G401.6 (cell line): ENCODE data around the gene PCBP3.
"Not testable (repeated sequence)": the region's sequence is repeated elsewhere in the genome, so short reads cannot be mapped to it uniquely, and the experiment has no call there.

ENCODE experiments used
- FAIRE-seq: peaks from 2 replicates; lab custom pipeline; 2012; peaks lifted over from hg19 to GRCh38; lab: Jason Lieb, UNC

Gene PCBP3

DNA sequence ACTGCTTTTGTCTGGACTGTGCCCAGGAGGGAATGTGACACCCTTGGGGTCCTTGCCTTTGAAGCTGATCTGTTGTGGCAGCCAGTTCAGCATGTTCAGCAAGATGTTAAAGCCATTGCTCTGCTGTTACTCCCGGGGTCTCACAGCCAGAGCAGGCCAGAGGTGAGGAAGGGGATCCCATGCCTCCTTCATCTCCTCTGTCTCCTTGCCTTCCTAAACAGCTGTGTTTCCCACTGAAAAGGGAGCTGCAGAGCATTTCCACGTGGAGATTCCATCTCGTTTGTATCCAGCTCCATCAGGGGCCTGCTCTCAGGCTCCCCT, 202.2 kb downstream of the PCBP3 start:
- FAIRE-seq: no peak

DNA sequence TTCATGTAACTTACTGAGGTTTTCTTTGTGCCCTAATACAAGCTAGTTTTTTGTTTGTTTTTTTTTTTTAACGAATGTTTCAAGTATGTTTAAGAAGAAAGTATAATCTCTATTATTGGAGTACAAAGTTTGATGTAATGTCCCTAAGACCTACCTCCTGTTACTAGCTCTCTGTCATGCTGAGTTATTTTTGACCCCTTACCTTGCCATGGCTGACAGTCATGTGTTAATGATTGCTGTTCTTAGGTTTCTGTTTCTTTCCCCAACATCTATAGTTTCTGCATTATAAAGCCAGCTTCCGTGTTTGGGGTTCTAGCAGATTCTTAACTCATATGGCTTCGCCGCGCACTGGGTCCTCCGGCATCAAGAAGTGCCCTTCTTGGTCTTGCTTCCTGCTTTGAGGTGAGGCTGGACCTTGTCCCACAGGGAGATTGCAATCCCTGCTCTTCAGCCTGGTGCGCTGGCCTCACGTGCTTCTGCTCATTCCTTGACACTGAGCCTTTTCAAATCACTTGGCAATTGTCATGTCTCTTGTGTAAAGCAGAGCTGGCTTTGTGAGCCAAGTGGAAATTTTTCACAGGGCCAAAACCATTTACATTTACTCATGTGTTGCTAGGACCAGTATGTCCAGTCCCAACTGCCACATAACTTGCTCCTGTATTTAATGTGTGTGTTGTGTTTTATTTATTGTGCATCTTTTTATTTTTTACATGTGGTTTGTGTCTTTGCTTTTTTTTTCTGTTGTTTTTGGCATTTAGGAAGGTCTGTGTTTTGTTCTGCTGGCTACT, 203.0 kb downstream of the PCBP3 start:
- FAIRE-seq: no peak

DNA sequence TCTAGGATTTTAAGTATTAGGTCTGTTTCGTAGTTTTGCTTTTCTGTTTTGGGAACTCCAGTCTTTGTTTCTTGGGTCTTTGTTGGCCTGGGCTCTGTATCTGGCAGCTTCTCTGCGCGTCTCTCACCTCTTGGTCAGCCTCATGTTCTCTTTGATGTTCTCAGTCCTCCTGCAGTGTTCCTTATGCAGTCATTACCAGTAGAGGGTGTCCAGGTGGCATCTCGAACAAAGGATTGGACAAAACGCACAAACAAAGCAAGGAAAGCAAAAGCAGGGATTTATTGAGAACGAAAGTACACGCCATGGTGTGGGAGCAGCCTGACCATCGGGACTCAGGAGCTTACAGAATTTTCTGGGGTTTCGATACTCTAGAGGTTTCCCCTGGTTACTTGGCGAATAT, 204.3 kb downstream of the PCBP3 start:
- no peak for FAIRE-seq

GRCh38 chr21:45848331-45848730, 204.8 kb downstream of the PCBP3 start:
- no peak for FAIRE-seq

GRCh38 chr21:45848805-45849204, 205.3 kb downstream of the PCBP3 start:
- no peak for FAIRE-seq

DNA sequence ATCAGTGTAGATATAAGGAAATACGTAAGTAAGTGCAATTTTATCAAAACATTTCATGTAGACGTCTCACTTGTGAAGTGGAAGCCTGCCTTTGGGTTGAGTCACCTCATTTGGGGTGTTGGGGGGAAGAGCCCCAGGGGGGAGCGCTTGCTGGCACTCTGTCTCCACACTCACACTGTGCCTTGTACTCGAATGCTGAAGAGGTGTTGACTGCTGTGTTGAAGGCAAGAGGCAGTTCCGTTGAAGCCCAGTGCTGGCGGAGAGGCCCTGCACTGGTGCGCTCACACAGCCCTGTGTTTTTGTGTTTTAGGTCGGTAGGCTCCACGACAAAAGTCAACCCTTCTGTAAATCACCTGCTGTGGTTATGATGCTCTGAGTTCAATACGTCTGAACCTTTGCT, 206.1 kb downstream of the PCBP3 start:
- no peak for FAIRE-seq

GRCh38 chr21:45850181-45850580, 206.7 kb downstream of the PCBP3 start:
- no peak for FAIRE-seq

- FAIRE-seq: not testable (repeated sequence)
Observed at GRCh38 chr21:45852386-45852785, 208.9 kb downstream of the PCBP3 start.

GRCh38 chr21:45852886-45853400, 209.4 kb downstream of the PCBP3 start:
- no peak for FAIRE-seq

- FAIRE-seq: no peak
Observed at GRCh38 chr21:45853703-45854342, 210.3 kb downstream of the PCBP3 start.

DNA sequence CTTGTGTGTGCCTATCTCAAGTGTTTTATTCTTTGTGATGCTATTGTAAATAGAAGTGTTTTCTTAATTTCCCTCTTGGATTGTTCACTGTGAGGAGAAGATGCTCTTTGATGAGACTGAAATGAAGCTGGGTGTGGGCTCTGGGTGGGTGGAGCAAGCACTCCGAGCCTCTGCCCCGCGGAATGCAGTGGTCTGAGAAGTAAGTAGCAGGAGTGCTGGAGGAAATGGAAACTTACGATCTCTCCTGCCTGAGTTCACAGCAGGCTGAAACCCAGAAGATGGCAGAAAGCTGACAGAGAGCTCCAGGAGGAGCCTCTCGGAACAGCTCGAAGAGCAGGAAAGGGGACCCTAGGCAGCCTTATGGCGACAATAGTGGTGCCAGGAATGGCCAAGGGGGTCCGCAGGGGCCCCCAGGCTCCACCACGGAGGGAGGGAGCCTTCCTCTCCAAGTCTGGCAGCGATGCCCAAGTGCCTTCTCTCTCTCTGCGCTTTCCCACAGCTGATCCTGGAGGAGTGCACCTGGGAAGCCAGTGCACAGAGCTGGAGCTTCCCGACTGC, 211.2 kb downstream of the PCBP3 start:
- FAIRE-seq: no peak

- FAIRE-seq: no peak
Observed at GRCh38 chr21:45855248-45855811, 211.8 kb downstream of the PCBP3 start.

GRCh38 chr21:45856442-45856841, 212.9 kb downstream of the PCBP3 start:
- FAIRE-seq: no peak

- no peak for FAIRE-seq
Observed at GRCh38 chr21:45856906-45857305, 213.4 kb downstream of the PCBP3 start.

DNA sequence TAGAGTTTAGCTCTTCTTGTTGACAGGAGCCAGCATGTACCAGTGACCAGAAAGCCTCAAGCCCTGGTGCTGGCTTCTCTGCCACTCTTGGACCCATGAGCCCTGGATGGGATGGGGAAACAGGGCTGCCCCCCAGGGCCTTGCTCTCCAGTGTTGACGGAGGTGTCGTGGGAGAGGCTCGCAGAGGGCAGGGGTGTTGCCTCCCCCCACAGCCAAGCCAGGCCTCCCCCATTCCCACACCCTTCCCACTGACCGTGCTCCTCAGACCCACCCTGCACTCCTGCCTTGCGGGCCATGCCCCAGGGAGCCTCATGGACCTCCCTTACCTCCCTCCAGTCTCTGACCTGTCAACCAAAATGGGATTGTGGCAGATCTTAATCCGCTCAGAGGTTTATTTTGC, 214.2 kb downstream of the PCBP3 start:
- FAIRE-seq: no peak

- no peak for FAIRE-seq
Observed at GRCh38 chr21:45858180-45858579, 214.7 kb downstream of the PCBP3 start.

GRCh38 chr21:45859041-45859761, 215.7 kb downstream of the PCBP3 start:
- FAIRE-seq: no peak

DNA sequence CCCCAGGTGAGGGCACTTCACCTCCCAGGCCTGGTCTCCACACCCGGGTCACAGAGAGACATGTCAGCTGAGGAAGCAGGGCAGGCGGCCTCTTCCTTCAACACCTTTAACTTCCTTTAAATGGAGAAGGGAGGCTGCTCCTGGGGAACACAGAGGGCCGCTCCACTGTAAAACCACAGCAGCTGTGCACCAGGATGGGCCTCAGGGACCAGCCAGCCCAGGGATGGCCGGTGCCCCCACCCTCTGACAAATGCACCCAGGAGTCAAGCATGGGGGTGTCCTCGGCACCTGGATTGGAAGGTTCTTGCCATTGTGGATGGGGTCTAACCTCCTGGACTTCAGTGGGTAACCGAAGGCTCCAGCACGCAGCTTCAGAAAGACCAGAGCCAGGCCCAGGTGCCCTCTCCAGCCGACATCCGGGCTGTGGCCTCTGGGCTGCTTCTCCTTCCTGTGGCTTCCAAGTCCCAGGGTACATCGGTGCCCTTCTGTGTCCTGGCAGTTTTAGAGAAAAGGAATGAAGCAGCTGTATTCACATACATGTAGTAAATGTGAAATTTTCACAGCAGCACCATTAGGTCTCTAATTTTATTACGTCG, 216.3 kb downstream of the PCBP3 start:
- FAIRE-seq: no peak

- no peak for FAIRE-seq
Observed at GRCh38 chr21:45860493-45861155, 217.1 kb downstream of the PCBP3 start.

GRCh38 chr21:45861156-45861870, 217.8 kb downstream of the PCBP3 start:
- no peak for FAIRE-seq
